ENCODE results near the gene NOL9.

The NOL9 gene

DNA sequence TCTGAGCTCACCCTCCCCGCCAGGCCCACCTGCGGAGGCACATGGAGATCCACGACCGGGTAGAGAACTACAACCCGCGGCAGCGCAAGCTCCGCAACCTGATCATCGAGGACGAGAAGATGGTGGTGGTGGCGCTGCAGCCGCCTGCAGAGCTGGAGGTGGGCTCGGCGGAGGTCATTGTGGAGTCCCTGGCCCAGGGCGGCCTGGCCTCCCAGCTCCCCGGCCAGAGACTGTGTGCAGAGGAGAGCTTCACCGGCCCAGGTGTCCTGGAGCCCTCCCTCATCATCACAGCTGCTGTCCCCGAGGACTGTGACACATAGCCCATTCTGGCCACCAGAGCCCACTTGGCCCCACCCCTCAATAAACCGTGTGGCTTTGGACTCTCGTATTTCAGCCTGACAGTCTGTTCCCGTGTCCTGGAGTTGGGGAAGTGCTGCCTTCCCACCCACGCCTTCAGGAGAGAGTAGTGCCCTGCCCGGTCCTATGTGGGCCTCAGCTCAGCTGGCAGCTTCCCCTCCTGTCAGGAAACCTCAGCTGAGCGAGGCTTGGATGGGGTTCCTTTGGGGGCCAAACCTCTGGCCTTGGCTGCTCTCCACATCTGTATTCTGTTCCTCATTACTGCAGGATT is 34.7 kb upstream of the NOL9 start:
- no peak for DNase-seq

DNA sequence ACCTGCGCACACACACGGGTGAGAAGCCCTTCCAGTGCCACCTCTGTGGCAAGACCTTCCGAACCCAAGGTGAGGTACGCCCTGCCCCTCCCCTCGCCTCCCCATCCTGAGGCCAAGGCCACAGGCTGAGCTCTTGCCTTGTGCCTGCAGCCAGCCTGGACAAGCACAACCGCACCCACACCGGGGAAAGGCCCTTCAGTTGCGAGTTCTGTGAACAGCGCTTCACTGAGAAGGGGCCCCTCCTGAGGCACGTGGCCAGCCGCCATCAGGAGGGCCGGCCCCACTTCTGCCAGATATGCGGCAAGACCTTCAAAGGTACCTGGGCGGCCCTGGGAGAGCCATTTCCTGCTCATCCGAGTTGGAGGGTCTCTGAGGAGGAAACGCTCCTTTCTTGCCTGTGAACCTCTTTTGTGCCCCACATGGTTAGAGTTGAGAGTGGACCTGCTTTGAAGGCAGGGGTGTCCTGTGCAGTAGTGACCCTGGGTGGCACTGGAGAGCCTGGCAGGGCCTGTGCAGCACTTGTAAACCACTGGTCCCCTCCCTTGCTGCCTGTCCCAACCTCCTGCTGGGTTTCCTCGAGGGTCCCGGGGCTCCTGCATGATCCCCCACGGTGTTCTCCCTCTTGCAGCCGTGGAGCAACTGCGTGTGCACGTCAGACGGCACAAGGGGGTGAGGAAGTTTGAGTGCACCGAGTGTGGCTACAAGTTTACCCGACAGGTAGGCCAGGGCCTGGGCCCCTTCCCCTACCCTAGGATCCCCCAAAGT is 34.0 kb upstream of the NOL9 start:
- DNase-seq: no peak

DNA sequence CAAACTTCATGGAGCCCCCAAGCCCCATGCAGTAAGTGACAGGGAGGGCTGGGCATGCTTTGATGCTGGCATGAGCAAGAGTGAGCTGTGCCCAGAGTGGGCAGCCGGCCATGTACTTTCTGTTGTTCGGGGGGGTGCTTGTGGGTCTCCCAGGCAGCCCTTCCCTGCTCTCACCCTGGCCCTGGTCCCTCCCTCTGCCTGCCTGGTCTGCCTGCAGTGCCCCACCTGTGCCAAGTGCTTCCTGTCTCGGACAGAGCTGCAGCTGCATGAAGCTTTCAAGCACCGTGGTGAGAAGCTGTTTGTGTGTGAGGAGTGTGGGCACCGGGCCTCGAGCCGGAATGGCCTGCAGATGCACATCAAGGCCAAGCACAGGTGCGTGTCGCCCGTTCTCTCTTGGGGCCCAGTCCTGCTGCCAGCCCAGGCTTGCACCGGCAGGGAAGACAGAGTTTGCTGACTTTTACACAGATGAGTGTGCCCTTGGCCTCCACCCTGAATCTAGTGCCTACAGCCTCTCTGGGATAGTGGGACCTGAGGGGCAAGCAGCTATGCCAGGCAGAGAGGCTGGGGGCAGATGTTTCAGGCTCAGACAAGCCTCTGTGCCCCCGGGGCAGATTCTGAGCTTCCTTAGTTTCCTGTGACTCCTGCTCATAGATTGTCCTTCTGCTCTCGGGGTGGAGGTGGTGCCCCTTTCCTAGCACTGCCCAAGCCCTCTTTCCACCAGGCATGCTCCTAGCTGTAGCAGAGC is 33.1 kb upstream of the NOL9 start:
- DNase-seq: peak; percentile 93

DNA sequence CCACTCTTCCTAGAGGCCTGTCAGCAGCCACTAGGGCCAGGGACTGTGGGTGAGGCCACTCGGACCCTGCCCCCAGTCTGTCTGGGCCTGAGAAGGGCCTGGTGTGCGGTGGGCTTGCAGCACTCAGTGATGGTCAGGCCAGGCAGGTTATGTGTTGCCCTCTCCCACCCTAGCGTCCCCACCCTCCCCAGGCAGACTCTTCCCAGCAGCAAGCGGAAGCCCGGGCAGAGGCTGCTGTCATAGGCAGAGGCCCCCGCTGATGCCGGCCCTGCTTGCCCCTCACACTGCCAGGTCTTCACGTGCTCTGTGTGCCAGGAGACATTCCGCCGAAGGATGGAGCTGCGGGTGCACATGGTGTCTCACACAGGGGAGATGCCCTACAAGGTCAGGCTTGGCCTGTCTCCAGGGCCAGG is 32.1 kb upstream of the NOL9 start:
- no peak for DNase-seq

- DNase-seq: no peak
Measured at GRCh38 chr1:6585841-6586240, 31.5 kb upstream of the NOL9 start.

DNA sequence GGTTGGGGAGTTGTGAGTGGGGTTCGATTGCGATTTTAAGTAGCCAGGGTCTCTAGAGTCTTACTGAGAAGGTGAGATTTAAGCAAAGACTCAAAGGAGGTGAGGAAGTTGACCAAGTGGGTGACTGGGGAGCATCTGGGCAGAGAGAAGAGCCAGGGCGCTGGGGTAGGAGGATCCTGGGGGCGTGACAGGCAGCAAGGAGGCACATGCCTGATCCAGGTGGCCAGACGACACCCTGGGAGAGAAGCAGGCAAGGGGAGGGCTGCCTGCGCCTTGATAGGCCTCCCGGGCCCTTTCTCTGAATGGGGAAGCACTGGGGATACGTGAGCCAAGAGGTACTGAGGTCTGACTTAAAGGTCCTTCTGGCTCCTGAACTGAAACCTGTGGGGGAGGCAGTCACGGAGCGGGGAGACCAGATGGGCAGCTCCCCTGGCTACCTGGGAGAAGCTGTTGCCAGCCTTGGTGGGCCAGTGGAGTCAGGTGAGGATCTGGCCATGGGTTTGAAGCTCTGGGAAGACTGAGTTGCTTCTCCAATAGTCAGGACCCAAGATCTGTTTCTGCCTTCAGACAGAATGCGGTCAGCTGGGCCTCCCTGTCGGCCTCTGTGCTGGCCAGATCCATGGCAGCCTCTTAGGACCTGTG is 30.9 kb upstream of the NOL9 start:
- no peak for DNase-seq

GRCh38 chr1:6584126-6585080 is 30.1 kb upstream of the NOL9 start:
- peak; percentile 36 for DNase-seq

- no peak for DNase-seq
Measured at GRCh38 chr1:6582370-6582769, 28.1 kb upstream of the NOL9 start.

DNA sequence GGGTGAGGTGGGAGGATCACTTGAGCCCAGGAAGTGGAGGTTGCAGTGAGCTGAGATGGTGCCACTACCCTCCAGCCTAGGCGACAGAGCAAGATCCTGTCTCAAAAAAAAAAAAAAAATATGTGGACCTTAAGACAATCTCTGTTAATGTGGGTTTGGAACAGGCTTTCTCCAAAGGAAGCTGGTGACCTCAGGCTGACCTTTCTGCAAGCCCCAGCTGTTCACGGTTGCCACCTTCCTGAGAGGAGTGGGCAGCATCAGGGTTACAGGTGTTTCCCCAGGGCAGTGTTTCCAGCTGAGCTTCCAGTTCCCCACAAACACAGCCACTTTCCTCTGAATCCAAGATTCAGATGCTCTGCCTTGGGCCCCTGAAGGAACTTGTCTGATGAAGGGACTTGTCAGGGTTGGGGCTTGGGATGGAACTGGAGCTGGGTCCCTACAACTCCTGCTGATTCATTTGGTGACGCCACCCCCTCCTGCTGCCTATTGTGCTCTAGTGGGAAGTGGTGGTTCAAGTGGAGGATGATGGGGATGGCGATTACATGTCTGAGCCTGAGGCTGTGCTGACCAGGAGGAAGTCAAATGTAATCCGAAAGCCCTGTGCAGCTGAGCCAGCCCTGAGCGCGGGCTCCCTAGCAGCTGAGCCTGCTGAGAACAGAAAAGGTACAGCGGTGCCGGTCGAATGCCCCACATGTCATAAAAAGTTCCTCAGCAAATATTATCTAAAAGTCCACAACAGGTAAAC is 27.4 kb upstream of the NOL9 start:
- DNase-seq: peak; percentile 55

GRCh38 chr1:6580593-6581409 is 26.5 kb upstream of the NOL9 start:
- peak; percentile 40 for DNase-seq

- peak; percentile 54 for DNase-seq
Measured at GRCh38 chr1:6580119-6580592, 25.8 kb upstream of the NOL9 start.

DNA sequence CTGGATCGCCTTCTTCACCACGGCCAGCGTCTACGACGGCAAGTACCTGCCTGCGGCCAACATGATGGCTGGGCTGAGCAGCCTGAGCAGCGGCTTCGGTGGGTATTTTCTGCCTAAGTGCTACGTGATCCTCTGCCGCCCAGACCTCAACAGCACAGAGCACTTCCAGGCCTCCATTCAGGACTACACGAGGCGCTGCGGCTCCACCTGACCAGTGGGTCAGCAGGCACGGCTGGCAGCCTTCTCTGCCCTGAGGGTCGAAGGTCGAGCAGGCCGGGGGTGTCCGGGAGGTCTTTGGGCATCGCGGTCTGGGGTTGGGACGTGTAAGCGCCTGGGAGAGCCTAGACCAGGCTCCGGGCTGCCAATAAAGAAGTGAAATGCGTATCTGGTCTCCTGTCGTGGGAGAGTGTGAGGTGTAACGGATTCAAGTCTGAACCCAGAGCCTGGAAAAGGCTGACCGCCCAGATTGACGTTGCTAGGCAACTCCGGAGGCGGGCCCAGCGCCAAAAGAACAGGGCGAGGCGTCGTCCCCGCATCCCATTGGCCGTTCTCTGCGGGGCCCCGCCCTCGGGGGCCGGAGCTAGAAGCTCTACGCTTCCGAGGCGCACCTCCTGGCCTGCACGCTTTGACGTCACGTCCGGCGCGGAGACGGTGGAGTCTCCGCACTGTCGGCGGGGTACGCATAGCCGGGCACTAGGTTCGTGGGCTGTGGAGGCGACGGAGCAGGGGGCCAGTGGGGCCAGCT is 25.2 kb upstream of the NOL9 start, which contains the start of gene ZBTB48:
Gene ZBTB48 (plus strand): TSS at position 621 of the 745 bp plus-strand sequence. CDS start 616 bp downstream, outside the sequence.
- peak; percentile 100 for DNase-seq

DNA sequence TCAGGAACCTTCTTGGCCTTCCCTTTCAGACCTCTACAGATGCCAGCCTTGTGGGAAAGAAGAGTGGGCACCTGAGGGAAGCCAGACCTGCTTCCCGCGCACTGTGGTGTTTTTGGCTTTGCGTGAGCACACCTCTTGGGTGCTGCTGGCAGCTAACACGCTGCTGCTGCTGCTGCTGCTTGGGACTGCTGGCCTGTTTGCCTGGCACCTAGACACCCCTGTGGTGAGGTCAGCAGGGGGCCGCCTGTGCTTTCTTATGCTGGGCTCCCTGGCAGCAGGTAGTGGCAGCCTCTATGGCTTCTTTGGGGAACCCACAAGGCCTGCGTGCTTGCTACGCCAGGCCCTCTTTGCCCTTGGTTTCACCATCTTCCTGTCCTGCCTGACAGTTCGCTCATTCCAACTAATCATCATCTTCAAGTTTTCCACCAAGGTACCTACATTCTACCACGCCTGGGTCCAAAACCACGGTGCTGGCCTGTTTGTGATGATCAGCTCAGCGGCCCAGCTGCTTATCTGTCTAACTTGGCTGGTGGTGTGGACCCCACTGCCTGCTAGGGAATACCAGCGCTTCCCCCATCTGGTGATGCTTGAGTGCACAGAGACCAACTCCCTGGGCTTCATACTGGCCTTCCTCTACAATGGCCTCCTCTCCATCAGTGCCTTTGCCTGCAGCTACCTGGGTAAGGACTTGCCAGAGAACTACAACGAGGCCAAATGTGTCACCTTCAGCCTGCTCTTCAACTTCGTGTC is 24.5 kb upstream of the NOL9 start:
- DNase-seq: no peak

DNA sequence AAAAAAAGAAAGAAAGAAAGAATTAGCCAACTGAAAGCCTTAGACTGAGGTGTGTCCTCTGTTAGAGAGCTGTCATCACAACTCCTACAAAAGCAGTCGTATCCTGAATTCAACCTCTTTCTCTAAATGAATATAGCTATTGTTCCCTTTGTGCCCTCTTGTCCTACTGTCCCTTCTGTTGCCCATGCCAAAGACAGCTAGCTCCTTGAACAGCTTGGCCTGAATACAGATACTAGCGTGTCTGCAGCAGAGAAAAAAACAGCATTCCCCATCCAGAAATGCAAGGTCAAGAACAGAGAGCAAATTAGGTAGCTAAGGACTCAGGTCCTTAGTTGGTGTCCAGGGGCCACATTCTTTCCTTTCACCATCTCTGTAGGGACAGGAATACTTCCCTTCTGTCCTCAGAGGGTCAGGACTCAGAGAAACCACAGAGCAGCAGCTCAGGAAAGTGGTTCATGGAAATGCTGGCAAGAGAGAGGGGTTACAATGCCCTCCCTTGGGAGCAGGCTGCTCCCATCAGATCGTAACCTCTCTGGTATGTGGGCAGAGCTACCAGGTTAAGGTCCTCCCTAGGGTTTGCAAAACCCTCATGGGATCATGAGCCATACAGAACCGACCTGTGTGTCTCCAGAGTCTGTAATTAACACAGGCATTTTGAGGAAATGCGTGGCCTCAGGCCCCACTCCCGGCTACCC is 23.7 kb upstream of the NOL9 start:
- no peak for DNase-seq

GRCh38 chr1:6574818-6575217 is 20.5 kb upstream of the NOL9 start:
- no peak for DNase-seq

- no peak for DNase-seq
Measured at GRCh38 chr1:6574025-6574620, 19.8 kb upstream of the NOL9 start.

- no peak for DNase-seq
Measured at GRCh38 chr1:6572653-6573383, 18.5 kb upstream of the NOL9 start.
